GM21367 (cell line): ENCODE data around the gene SHLD3.
"Not testable (repeated sequence)": the region's sequence is repeated elsewhere in the genome, so short reads cannot be mapped to it uniquely, and the experiment has no call there.

Experiments
- ATAC-seq: cut with Tn5 transposase; IDR thresholded peaks from one replicate; pipeline ENCODE4 v1.9.1; 2021; ENCODE audit not compliant: unreplicated experiment

Gene SHLD3

DNA sequence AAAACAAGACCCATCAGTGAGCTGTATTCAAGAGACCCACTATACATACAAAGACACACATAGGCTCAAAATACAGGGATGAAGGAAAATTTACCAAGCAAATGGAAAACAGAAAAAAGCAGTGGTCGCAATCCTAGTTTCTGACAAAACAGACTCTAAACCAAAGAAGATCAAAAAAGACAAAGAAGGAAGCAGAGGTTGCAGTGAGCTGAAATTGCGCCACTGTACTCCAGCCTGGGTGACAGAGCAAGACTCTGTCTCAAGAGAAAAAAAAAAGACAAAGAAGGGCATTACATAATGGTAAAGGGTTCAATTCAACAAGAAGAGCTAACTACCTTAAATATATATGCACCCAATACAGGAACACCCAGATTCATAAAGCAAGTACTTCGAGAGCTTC, 51.2 kb downstream of the SHLD3 start:
- ATAC-seq, result not testable (repeated sequence)
